ENCODE measurements around the gene NCKAP5. TPM values are rescaled to one million over a fixed set of nuclear protein-coding genes. Genes with fewer than 3 reads are reported as not detected.
A peak's percentile ranks its signal among the peaks of the same experiment; 100 is the strongest.

Gene NCKAP5
- total and polyA plus RNA-seq, 2 of the 13 experiments (the other 11 are each of a cell fraction or from before 2014, with no cell fraction given), result 0.01 TPM; not detected in 1

GRCh38 chr2:133171393-133172004 is 396.8 kb downstream of the NCKAP5 start:
- Histone ChIP-seq H3K9me3 (ENCODE audit: low read length) (no peaks in the 10 kb centered on the region), H3K4me2 (ENCODE audit: low read depth, low read length) (no peak overlapping the region), H3K79me2 (ENCODE audit: insufficient read depth, low read length) (no peaks in the 10 kb centered on the region), H4K20me1 (ENCODE audit: insufficient read depth, low read length) (no peaks in the 10 kb centered on the region), H3K36me3 (replicated peaks in 1 of 2; ENCODE audit: control insufficient read depth in 1 of 2, insufficient read depth in 2 of 2, low read length in 2 of 2) (no peaks in the 10 kb centered on the region), H2AFZ (ENCODE audit: low read length) (no peak overlapping the region), H3K4me3 (replicated peaks in 1 of 3; ENCODE audit: insufficient read depth in 1 of 3, low read depth in 2 of 3, low read length in 3 of 3) (no peak overlapping the region), H3K9ac (ENCODE audit: insufficient read depth, low read depth, low read length) (no peak overlapping the region), H3K27ac (ENCODE audit: extremely low read length, insufficient read depth, low read length) (no peak overlapping the region), H3K27me3 (ENCODE audit: control insufficient read depth in 1 of 2, insufficient read depth in 2 of 2, low read length in 2 of 2) (no peaks in the 10 kb centered on the region), H3K4me1 (ENCODE audit: insufficient read depth, low read length) (no peaks in the 10 kb centered on the region)
- FAIRE-seq (peak; percentile 76), DNase-seq (ENCODE audit: low spot score) (peak; percentile 58), ATAC-seq (peak; percentile 73)
- peak; percentile 84 for TF ChIP-seq CTCF (CRISPR knock-in tag; IDR thresholded peaks at IDR 0.05)
- TF ChIP-seq RBAK (CRISPR knock-in tag; IDR thresholded peaks at IDR 0.05), result no peak
- TF ChIP-seq RAD21 (CRISPR knock-in tag; IDR thresholded peaks at IDR 0.05), result peak; percentile 75
- TF ChIP-seq ONECUT2 (CRISPR knock-in tag; IDR thresholded peaks at IDR 0.05), result peak; percentile 50; the same call in 1 of the 2 replicates
- no peak for TF ChIP-seq ZMYM4 (CRISPR knock-in tag; IDR thresholded peaks at IDR 0.05)
- TF ChIP-seq GRHL1 (CRISPR knock-in tag; conservative IDR thresholded peaks at IDR 0.05), result no peak
- TF ChIP-seq RXRB (CRISPR knock-in tag; IDR thresholded peaks at IDR 0.05; ENCODE audit: borderline replicate concordance), result no peak
- TF ChIP-seq ZHX2 (IDR thresholded peaks at IDR 0.05; ENCODE audit: low read depth), result no peak
- TF ChIP-seq ZHX2 (CRISPR knock-in tag; IDR thresholded peaks at IDR 0.05; ENCODE audit: borderline replicate concordance), result 0 out of 2 replicates have a peak, but pooled peaks have one; percentile 27
- TF ChIP-seq SMC3 (IDR thresholded peaks at IDR 0.05; ENCODE audit: low read length), result peak; percentile 90
- TF ChIP-seq ARHGAP35 (CRISPR knock-in tag; IDR thresholded peaks at IDR 0.05; ENCODE audit: borderline replicate concordance), result no peak
- TF ChIP-seq MIXL1 (CRISPR knock-in tag; IDR thresholded peaks at IDR 0.05), result peak; percentile 69; the same call in 1 of the 2 replicates
- TF ChIP-seq ZSCAN29 (CRISPR knock-in tag; conservative IDR thresholded peaks at IDR 0.05), result no peak
- peak; percentile 91 for TF ChIP-seq STAG1 (CRISPR knock-in tag; IDR thresholded peaks at IDR 0.05)
- in situ Hi-C loops (cut with HindIII; ENCODE audit: extremely low pct_ligation_motif_present, low pct_unique_long_range_greater_than_20kb), result loop anchor here (5.0 to 25.0 kb wide), 2 partner anchors 509 to 624 kb away; partner anchors contain the start of gene LYPD1
- ChIA-PET POLR2A (no interaction called here), CTCF (ENCODE audit: low intra/inter-chr PET ratio, low total read pairs) (interaction anchor here (1.2 to 1.9 kb wide), 4 partner anchors 520 to 1313 kb away, joined by 4 to 14 read pairs (median 10); no protein-coding TSS in a partner anchor)
- no TSS peak for BruUV-seq (replicated peaks)
- 3% methylated on average over 3 of the region's 3 CpGs for WGBS (ENCODE audit: low lambda C conversion rate)
- intact Hi-C loops (cut with micrococcal nuclease; ENCODE audit: unreplicated experiment), result loop anchor here (1.0 kb wide), 2 partner anchors 520 to 903 kb away; no protein-coding TSS in a partner anchor

All from HepG2 (cell line).